ENCODE measurements around the gene MRPS21.
A peak's percentile ranks its signal among the peaks of the same experiment; 100 is the strongest.

The MRPS21 gene

DNA sequence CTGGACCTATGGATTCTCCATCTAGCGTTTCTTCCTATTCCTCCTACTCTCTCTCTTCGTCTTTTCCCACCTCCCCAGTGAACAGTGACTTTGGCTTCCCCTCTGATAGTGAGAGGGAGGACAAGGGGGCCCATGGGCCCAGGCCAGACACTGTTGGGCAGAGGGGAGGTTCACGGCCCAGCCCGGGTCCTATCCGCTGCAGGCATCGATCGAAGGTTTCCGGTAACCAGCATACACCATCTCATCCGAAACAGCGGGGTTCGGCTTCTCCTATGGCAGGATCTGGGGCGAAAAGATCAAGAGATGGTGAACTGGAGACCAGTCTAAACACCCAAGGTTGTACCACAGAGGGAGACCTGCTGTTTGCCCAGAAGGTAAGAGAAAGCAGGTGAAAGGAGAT lies 10.4 kb upstream of the MRPS21 start:
- peaks cover 50% of the 10 kb centered on the region for H3K27me3 Mint-ChIP-seq (ENCODE audit: low read depth, poor library complexity)
- H3K4me1 Mint-ChIP-seq = peaks cover 44% of the 10 kb centered on the region
- H3K36me3 Mint-ChIP-seq (ENCODE audit: low read depth) = peaks cover 72% of the 10 kb centered on the region
- TF ChIP-seq, protein P1, sequence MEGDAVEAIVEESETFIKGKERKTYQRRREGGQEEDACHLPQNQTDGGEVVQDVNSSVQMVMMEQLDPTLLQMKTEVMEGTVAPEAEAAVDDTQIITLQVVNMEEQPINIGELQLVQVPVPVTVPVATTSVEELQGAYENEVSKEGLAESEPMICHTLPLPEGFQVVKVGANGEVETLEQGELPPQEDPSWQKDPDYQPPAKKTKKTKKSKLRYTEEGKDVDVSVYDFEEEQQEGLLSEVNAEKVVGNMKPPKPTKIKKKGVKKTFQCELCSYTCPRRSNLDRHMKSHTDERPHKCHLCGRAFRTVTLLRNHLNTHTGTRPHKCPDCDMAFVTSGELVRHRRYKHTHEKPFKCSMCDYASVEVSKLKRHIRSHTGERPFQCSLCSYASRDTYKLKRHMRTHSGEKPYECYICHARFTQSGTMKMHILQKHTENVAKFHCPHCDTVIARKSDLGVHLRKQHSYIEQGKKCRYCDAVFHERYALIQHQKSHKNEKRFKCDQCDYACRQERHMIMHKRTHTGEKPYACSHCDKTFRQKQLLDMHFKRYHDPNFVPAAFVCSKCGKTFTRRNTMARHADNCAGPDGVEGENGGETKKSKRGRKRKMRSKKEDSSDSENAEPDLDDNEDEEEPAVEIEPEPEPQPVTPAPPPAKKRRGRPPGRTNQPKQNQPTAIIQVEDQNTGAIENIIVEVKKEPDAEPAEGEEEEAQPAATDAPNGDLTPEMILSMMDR (IDR thresholded peaks at IDR 0.05) = no peak
- DNase-seq = no peak
- peak overlapping the region; percentile 92 for H3K4me3 Mint-ChIP-seq
- H3K9me3 Mint-ChIP-seq = no peaks in the 10 kb centered on the region
- no peak overlapping the region for H3K27ac Mint-ChIP-seq

DNA sequence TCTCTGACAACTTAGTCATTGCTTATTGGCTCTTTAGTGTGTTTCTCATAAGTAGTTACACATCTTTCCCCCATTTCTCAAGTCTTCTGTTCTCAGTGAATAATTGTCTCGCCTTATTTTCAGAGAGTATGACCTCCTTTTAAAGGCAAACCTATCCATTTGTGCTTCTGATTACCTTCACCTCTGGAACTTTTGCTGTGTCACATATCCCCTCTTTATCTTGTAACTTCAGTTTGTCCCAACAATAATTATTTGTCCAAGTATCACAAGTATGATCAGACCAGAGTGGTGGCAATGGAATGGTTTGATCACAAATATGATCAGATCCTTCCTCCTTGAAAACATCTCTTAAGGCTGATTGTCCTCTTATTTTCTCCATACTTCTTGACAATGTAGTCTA lies 5.3 kb upstream of the MRPS21 start:
- Mint-ChIP-seq H3K4me3 (no peak overlapping the region), H3K27ac (no peak overlapping the region), H3K9me3 (no peaks in the 10 kb centered on the region), H3K36me3 (ENCODE audit: low read depth) (peaks cover 45% of the 10 kb centered on the region), H3K27me3 (ENCODE audit: low read depth, poor library complexity) (peaks cover 39% of the 10 kb centered on the region), H3K4me1 (peaks cover 18% of the 10 kb centered on the region)
- TF ChIP-seq, protein P1 (IDR thresholded peaks at IDR 0.05) = no peak
- DNase-seq = no peak

DNA sequence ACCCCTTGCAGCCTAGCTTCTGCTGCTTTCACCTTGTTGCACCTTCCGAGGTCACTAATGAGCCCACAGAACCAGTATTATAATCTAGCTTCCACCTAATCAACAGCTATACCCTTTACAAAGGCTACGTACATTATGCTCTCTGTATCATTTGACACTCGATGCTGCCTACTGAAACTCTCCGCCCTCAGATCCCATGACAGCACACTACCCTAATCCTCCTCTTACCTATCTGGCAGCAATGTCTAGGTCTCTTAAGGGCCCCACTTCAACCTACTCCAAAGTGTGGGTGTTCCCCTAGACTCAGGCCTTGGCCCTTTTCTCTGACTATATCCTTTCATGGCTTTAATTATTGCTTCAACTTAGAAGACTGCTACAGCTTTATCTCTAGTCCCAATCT lies 4.8 kb upstream of the MRPS21 start:
- no peak for DNase-seq
- H3K4me3 Mint-ChIP-seq = no peak overlapping the region
- TF ChIP-seq, protein P1 (IDR thresholded peaks at IDR 0.05) = no peak
- no peaks in the 10 kb centered on the region for H3K9me3 Mint-ChIP-seq
- peaks cover 18% of the 10 kb centered on the region for H3K4me1 Mint-ChIP-seq
- peaks cover 41% of the 10 kb centered on the region for H3K36me3 Mint-ChIP-seq (ENCODE audit: low read depth)
- peaks cover 35% of the 10 kb centered on the region for H3K27me3 Mint-ChIP-seq (ENCODE audit: low read depth, poor library complexity)
- no peak overlapping the region for H3K27ac Mint-ChIP-seq

DNA sequence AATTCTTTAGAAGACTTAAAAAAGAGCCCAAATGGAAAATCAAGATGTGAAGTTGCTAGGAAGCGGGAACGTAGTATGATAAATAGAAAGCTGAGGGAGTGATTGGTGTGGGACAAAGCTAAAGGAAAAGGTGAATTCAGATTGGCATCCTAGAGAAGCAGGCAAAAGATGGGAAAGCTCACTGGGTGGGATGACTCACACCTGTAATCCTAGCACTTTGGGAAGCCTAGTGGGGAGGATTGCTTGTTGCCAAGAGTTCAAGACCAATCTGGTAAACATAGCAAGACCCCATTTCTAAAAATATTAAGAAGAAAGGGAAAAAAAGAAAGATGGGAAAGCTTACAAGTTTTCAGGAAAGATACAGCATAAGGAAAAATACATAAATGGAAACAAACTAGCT lies 1.8 kb downstream of the MRPS21 start:
- Mint-ChIP-seq H3K27me3 (ENCODE audit: low read depth, poor library complexity) (no peaks in the 10 kb centered on the region), H3K27ac (peak overlapping the region; percentile 50), H3K4me3 (peak overlapping the region; percentile 97), H3K4me1 (peaks cover 35% of the 10 kb centered on the region), H3K36me3 (ENCODE audit: low read depth) (peaks cover 47% of the 10 kb centered on the region), H3K9me3 (no peaks in the 10 kb centered on the region)
- TF ChIP-seq, protein P1 (IDR thresholded peaks at IDR 0.05) = no peak
- DNase-seq = no peak

DNA sequence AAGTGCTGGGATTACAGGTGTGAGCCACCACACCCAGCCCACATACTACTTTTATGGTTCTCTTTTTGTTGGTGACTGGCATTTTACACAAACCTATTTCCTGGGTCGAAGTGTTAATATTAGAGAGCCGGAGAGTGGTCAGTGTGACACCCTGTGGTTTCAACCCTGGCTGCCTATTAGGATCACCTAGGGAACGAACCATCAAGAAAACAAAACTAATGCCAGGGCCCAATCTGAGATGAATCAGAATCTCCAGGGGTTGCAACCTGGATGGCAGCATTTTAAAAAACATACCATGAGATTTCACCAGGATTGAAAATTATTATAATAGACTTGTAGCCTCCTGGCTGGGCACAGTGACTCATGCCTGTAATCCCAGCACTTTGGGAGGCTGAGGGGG lies 6.1 kb downstream of the MRPS21 start:
- H3K36me3 Mint-ChIP-seq (ENCODE audit: low read depth) = peaks cover 71% of the 10 kb centered on the region

DNA sequence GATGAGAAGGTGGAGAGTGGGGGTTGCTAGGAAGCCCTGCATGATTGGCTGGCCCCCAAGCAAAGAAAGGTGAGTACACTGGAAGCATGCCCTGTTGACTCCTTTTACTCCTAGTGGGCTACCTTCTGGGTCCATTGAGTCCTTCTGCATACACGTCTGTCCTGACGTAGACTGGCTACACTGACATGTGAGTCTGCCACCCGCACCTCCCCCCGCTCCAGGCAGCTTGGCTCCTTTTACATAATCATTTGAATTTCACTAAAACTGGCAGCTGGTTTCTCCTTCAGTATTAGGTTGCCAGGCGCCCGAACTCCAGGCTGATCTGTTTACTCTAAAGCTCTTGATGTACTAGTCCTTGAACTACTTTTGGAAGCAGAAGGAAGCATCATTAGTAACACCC lies 8.7 kb downstream of the MRPS21 start:
- Mint-ChIP-seq H3K36me3 (ENCODE audit: low read depth) (peaks cover 61% of the 10 kb centered on the region), H3K27me3 (ENCODE audit: low read depth, poor library complexity) (no peaks in the 10 kb centered on the region), H3K4me3 (no peak overlapping the region), H3K9me3 (no peaks in the 10 kb centered on the region), H3K27ac (no peak overlapping the region), H3K4me1 (no peaks in the 10 kb centered on the region)
- TF ChIP-seq, protein P1 (IDR thresholded peaks at IDR 0.05) = no peak
- DNase-seq = no peak

More for the DNA sequence above, 6.1 kb downstream of the MRPS21 start:
- peak overlapping the region; percentile 25 for H3K27ac Mint-ChIP-seq
- no peak overlapping the region for H3K4me3 Mint-ChIP-seq
- H3K9me3 Mint-ChIP-seq = no peaks in the 10 kb centered on the region
- DNase-seq = no peak
- no peaks in the 10 kb centered on the region for H3K27me3 Mint-ChIP-seq (ENCODE audit: low read depth, poor library complexity)
- peaks cover 18% of the 10 kb centered on the region for H3K4me1 Mint-ChIP-seq
- TF ChIP-seq, protein P1 (IDR thresholded peaks at IDR 0.05) = no peak

All from nephron progenitor cell (in vitro differentiated cells).